ENCODE data around the gene IL17A. TPM values are rescaled to one million over a fixed set of nuclear protein-coding genes. Genes with fewer than 3 reads are reported as not detected.

IL17A gene
- total RNA-seq, 1 donor from 2014 or later: not detected

DNA sequence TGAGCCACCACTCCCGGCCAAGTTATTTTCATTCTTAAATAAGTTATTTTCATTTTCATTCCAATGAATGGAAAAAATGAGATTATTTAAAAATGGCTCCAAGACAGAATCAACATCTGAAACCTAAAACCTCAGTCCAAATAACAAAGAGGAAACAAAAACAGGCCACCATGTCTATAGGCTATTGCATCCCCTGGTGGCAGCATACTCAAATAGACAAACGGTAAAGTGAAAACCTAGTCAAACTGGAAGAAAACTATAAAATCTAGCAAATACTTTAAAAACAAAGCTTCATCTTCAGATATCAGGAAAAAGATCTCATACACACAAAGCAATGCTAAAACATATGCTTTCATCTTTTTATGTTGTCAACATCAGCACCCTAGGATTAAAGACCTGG, 20.9 kb downstream of the IL17A start:
- no peaks in the 10 kb centered on the region for H3K27me3 ChIP-seq (ENCODE audit: low read depth)
- H3K36me3 ChIP-seq: no peaks in the 10 kb centered on the region
- no peaks in the 10 kb centered on the region for H3K9me3 ChIP-seq
- ATAC-seq: no peak
- H3K4me1 ChIP-seq: no peaks in the 10 kb centered on the region
- no peak for TF ChIP-seq CTCF (IDR thresholded peaks at IDR 0.05)
- no peak overlapping the region for H3K4me3 ChIP-seq
- no peak for DNase-seq
- H3K27ac ChIP-seq: no peak overlapping the region
- intact Hi-C loops (cut with DNase I): no loop called here

- ATAC-seq (no peak), DNase-seq (no peak)
- Histone ChIP-seq H3K9me3 (no peaks in the 10 kb centered on the region), H3K27me3 (ENCODE audit: low read depth) (no peaks in the 10 kb centered on the region), H3K4me3 (no peak overlapping the region), H3K36me3 (no peaks in the 10 kb centered on the region), H3K4me1 (no peaks in the 10 kb centered on the region), H3K27ac (no peak overlapping the region)
- TF ChIP-seq CTCF (IDR thresholded peaks at IDR 0.05): no peak
- intact Hi-C loops (cut with DNase I): no loop called here
Measured at GRCh38 chr6:52208612-52209011, 22.4 kb downstream of the IL17A start.

DNA sequence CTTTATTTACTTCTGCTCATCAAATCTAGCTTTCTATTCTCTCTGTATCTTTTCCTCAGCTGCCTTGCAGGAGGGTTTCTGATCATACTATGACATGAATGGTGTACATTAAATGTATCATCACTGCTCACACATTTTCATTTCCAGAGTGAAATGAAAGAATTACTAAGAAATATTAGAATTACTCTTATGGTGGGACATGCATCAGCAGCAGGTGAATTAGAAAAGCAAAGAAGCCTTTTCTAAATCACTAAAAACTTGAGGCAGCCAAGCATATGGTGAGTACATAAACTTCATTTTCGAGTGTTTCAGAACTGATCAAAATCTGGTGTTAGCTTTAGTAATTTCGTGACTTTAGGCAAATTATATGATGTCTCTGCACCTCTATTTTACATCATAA, 23.6 kb downstream of the IL17A start:
- Histone ChIP-seq H3K27me3 (ENCODE audit: low read depth) (no peaks in the 10 kb centered on the region), H3K27ac (no peak overlapping the region), H3K4me1 (no peaks in the 10 kb centered on the region), H3K4me3 (no peak overlapping the region), H3K36me3 (no peaks in the 10 kb centered on the region), H3K9me3 (no peaks in the 10 kb centered on the region)
- no peak for DNase-seq
- no peak for ATAC-seq
- intact Hi-C loops (cut with DNase I): no loop called here
- TF ChIP-seq CTCF (IDR thresholded peaks at IDR 0.05): no peak

GRCh38 chr6:52210227-52210626, 24.1 kb downstream of the IL17A start:
- no peak for ATAC-seq

DNA sequence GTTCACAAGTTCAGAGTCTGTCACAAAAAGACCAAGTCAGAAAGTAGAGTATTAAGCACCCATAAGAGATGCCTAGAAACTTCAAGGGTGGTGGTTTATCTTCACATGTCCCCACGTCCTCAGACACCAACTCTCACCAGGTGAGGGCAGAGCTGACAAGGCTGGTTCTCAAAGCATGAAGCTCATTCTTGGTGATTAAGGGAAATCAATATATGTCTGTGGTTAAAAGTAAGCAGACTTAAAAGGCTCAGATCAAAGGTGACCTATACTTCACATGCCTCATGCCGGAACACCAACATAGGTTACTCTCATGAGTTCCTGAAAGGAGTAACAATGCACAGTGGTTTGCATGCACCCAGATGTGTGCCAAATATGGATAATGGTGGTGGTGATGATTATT, 27.0 kb downstream of the IL17A start:
- H3K4me1 ChIP-seq: no peaks in the 10 kb centered on the region
- no peak for TF ChIP-seq CTCF (IDR thresholded peaks at IDR 0.05)
- H3K27me3 ChIP-seq (ENCODE audit: low read depth): no peaks in the 10 kb centered on the region
- no peaks in the 10 kb centered on the region for H3K36me3 ChIP-seq
- no peaks in the 10 kb centered on the region for H3K9me3 ChIP-seq
- no peak overlapping the region for H3K4me3 ChIP-seq
- intact Hi-C loops (cut with DNase I): no loop called here
- DNase-seq (no peak), ATAC-seq (no peak)
- no peak overlapping the region for H3K27ac ChIP-seq

More at GRCh38 chr6:52210227-52210626, 24.1 kb downstream of the IL17A start:
- Histone ChIP-seq H3K9me3 (no peaks in the 10 kb centered on the region), H3K27ac (no peak overlapping the region), H3K36me3 (no peaks in the 10 kb centered on the region), H3K4me3 (no peak overlapping the region), H3K4me1 (no peaks in the 10 kb centered on the region), H3K27me3 (ENCODE audit: low read depth) (no peaks in the 10 kb centered on the region)
- no peak for TF ChIP-seq CTCF (IDR thresholded peaks at IDR 0.05)
- DNase-seq: no peak
- intact Hi-C loops (cut with DNase I): no loop called here

DNA sequence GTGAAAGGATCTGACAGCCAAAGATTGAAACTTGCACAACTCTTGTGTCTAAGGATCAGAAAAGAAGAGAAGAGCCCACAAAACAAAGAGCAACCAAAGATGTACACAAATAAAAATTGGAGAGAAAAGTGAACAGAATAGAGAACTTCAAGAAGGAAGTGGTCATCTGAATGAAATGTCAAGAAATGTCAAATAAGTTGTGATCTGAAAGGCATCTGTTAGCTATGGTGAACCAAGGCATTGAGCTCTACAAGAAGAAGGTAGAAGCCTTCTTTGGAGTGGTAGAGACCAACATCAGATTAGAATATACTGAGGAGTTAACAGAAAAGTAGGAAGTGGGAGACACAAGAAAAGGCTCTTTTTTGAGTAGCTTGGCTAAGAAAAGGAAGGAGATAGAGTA, 29.6 kb downstream of the IL17A start:
- DNase-seq: no peak
- no peak for TF ChIP-seq CTCF (IDR thresholded peaks at IDR 0.05)
- intact Hi-C loops (cut with DNase I): no loop called here
- no peaks in the 10 kb centered on the region for H3K4me1 ChIP-seq
- no peaks in the 10 kb centered on the region for H3K9me3 ChIP-seq
- H3K27ac ChIP-seq: no peak overlapping the region
- H3K27me3 ChIP-seq (ENCODE audit: low read depth): no peaks in the 10 kb centered on the region
- no peaks in the 10 kb centered on the region for H3K36me3 ChIP-seq
- H3K4me3 ChIP-seq: no peak overlapping the region
- no peak for ATAC-seq

All from lower lobe of right lung (tissue), 2 donors.